Endothelial cell of umbilical vein (primary cell): Measurements from ENCODE around the gene DTX3. TPM values are rescaled to one million over a fixed set of nuclear protein-coding genes. Genes with fewer than 3 reads are reported as not detected.

Source experiments
- BruUV-seq: library from RNA; stranded (reverse); fragments of 400-500 nt; replicated peaks from 2 replicates; lab custom pipeline; 2021; lab: Mats Ljungman, UMichigan
- CTCF ChIA-PET: fragments of 300-600, 350-600 bp; sonication (Branson Sonifier 250); formaldehyde crosslinking; loops from one replicate; lab custom pipeline; 2021; ENCODE audit warnings: antibody characterized with exemption, inconsistent platforms; lab: Charles Lee
- POLR2A ChIA-PET: fragments of 300-600, 350-600 bp; sonication (Branson Sonifier 250); formaldehyde crosslinking; loops from one replicate; lab custom pipeline; 2021; ENCODE audit warnings: antibody characterized with exemption, inconsistent platforms; lab: Charles Lee
- DNase-seq: peaks from one replicate; pipeline ENCODE4 v3.0.0-alpha.2; 2011; ENCODE audit warnings: low read depth, low spot score
- FAIRE-seq: peaks from 2 replicates; lab custom pipeline; 2011; peaks lifted over from hg19 to GRCh38; lab: Jason Lieb, UNC
- H2AFZ ChIP-seq: 2 replicates; pipeline ENCODE4 v1.6.0; 2012; ENCODE audit warnings: low read depth, low read length, control low read depth, inconsistent platforms
- H3K27ac ChIP-seq: 2 replicates; pipeline ENCODE4 v1.5.1; 2011; ENCODE audit warnings: low read depth, mild to moderate bottlenecking, control low read depth, low read length, moderate library complexity; ENCODE audit not compliant: insufficient read depth
- H3K27me3 ChIP-seq, 2 experiments: 2 replicates each; pipeline versions ENCODE4 v1.6.0 to v1.6.1; 2011; ENCODE audit warnings: low read length in 2 of 2, mixed read lengths in 1 of 2; ENCODE audit not compliant: control insufficient read depth in 2 of 2, insufficient read depth in 2 of 2
- H3K36me3 ChIP-seq, 2 experiments: 2 replicates in 1 of 2; 3 replicates in 1 of 2; pipeline ENCODE4 v1.5.1; 2011; ENCODE audit warnings: low read length in 2 of 2, mild to moderate bottlenecking in 1 of 2, moderate library complexity in 1 of 2; ENCODE audit not compliant: control insufficient read depth in 2 of 2, insufficient read depth in 2 of 2; ENCODE audit errors: extremely low read depth in 1 of 2
- H3K4me1 ChIP-seq: 3 replicates; pipeline ENCODE4 v1.5.1; 2011; ENCODE audit warnings: mild to moderate bottlenecking, low read length; ENCODE audit not compliant: control insufficient read depth, insufficient read depth; ENCODE audit errors: extremely low read depth
- H3K4me2 ChIP-seq: 2 replicates; pipeline ENCODE4 v1.6.1; 2011; ENCODE audit warnings: low read length, control low read depth, mixed read lengths; ENCODE audit not compliant: insufficient read depth
- H3K4me3 ChIP-seq, 3 experiments: fragments of 200-600 bp in 1 of 3; sonication (generic), shearing (Covaris generic) in 1 of 3; replicated peaks in 1 of 3; 2 replicates each; pipeline ENCODE4 v1.5.1; 2011 to 2016; ENCODE audit warnings: control low read depth in 3 of 3, low read length in 3 of 3, mild to moderate bottlenecking in 2 of 3, inconsistent platforms in 1 of 3, low read depth in 1 of 3, moderate library complexity in 1 of 3; ENCODE audit not compliant: insufficient read depth in 1 of 3
- H3K79me2 ChIP-seq: 2 replicates; pipeline ENCODE4 v1.6.0; 2012; ENCODE audit warnings: low read length, inconsistent platforms; ENCODE audit not compliant: control insufficient read depth, insufficient read depth
- H3K9ac ChIP-seq: replicated peaks from 2 replicates; pipeline ENCODE3; 2011; ENCODE audit warnings: low read length, control low read depth; ENCODE audit not compliant: insufficient read depth; ENCODE audit errors: extremely low read depth
- H3K9me1 ChIP-seq: replicated peaks from 3 replicates; pipeline ENCODE4 v1.6.0; 2011; ENCODE audit warnings: mild to moderate bottlenecking, low read length; ENCODE audit not compliant: control insufficient read depth, insufficient read depth; ENCODE audit errors: extremely low read depth
- H3K9me3 ChIP-seq: replicated peaks from 2 replicates; pipeline ENCODE4 v1.5.1; 2012; ENCODE audit warnings: low read length, inconsistent platforms; ENCODE audit not compliant: control insufficient read depth, insufficient read depth
- H4K20me1 ChIP-seq: replicated peaks from 2 replicates; pipeline ENCODE3; 2011; ENCODE audit warnings: mild to moderate bottlenecking, low read length; ENCODE audit not compliant: control insufficient read depth, insufficient read depth; ENCODE audit errors: extremely low read depth
- CTCF ChIP-seq, 2 donors: IDR thresholded peaks; 1 replicate in 1 of 2; 2 replicates in 1 of 2; pipeline ENCODE4 v1.5.1; 2011; ENCODE audit warnings: low read length in 2 of 2, mild to moderate bottlenecking in 2 of 2, moderate library complexity in 2 of 2, control low read depth in 1 of 2, inconsistent platforms in 1 of 2, low read depth in 1 of 2; ENCODE audit not compliant: insufficient read depth in 1 of 2; ENCODE audit errors: extremely low read depth in 1 of 2
- EZH2 ChIP-seq: IDR thresholded peaks from 2 replicates; pipeline ENCODE4 v1.6.1; 2012; ENCODE audit warnings: borderline replicate concordance, low read depth, mild to moderate bottlenecking, moderate library complexity, low read length, inconsistent platforms; ENCODE audit not compliant: severe bottlenecking
- FOS ChIP-seq: IDR thresholded peaks from 2 replicates; pipeline ENCODE4 v1.6.1; 2011; ENCODE audit warnings: mild to moderate bottlenecking, low read length, moderate library complexity, borderline replicate concordance; ENCODE audit not compliant: insufficient read depth
- GATA2 ChIP-seq: IDR thresholded peaks from 2 replicates; pipeline ENCODE4 v1.7.0; 2011; ENCODE audit warnings: low read depth, mild to moderate bottlenecking, moderate library complexity, mixed read lengths, low read length; ENCODE audit not compliant: insufficient read length, insufficient read depth
- JUN ChIP-seq: IDR thresholded peaks from 2 replicates; pipeline ENCODE4 v1.6.1; 2011; ENCODE audit warnings: borderline replicate concordance, low read depth; ENCODE audit not compliant: insufficient read length, insufficient read depth
- MAX ChIP-seq: IDR thresholded peaks from 2 replicates; pipeline ENCODE4 v1.6.1; 2011; ENCODE audit not compliant: insufficient read depth, insufficient read length
- MYC ChIP-seq: IDR thresholded peaks from one replicate; pipeline ENCODE4 v1.6.1; 2011; ENCODE audit warnings: mild to moderate bottlenecking, low read depth, low read length
- POLR2A ChIP-seq: IDR thresholded peaks from 2 replicates; pipeline ENCODE4 v1.6.1; 2012; ENCODE audit warnings: low read depth, mild to moderate bottlenecking, control low read depth, low read length
- POLR2AphosphoS5 ChIP-seq: IDR thresholded peaks from 2 replicates; pipeline ENCODE4 v1.6.1; 2012; ENCODE audit warnings: low read depth, mild to moderate bottlenecking, control low read depth, low read length, moderate library complexity; ENCODE audit not compliant: insufficient read depth
- dilution Hi-C: fragments of 300-500 bp; cut with MboI; formaldehyde crosslinking; loops from one replicate; pipeline ENCODE4 v1.15.0; 2019; ENCODE audit warnings: low sequenced_read_pairs; ENCODE audit not compliant: extremely low pct_ligation_motif_present
- intact Hi-C: fragments of 100-400 bp; cut with micrococcal nuclease; formaldehyde crosslinking; loops from one replicate; pipeline ENCODE4 v1.10.0; 2022
- polyA plus RNA-seq, 4 experiments: library from polyadenylated mRNA; depleted of rRNA in 3 of 4; stranded (reverse) in 3 of 4; unstranded in 1 of 4; fragments of >200 nt; gene quantifications; 2 replicates each; pipeline versions ENCODE4 v1.2.1 to v1.2.3, GENCODE V29; 2011 to 2012; ENCODE audit warnings: missing spikeins in 1 of 4
- total RNA-seq: library from RNA; stranded (reverse); gene quantifications from 2 replicates; pipeline ENCODE4 v1.2.3, GENCODE V29; 2021

The DTX3 gene
- total and polyA plus RNA-seq, 2 donors (not counting 3 experiments of a cell fraction or from before 2014, with no cell fraction given) = 34.5 to 51.4 TPM

DNA sequence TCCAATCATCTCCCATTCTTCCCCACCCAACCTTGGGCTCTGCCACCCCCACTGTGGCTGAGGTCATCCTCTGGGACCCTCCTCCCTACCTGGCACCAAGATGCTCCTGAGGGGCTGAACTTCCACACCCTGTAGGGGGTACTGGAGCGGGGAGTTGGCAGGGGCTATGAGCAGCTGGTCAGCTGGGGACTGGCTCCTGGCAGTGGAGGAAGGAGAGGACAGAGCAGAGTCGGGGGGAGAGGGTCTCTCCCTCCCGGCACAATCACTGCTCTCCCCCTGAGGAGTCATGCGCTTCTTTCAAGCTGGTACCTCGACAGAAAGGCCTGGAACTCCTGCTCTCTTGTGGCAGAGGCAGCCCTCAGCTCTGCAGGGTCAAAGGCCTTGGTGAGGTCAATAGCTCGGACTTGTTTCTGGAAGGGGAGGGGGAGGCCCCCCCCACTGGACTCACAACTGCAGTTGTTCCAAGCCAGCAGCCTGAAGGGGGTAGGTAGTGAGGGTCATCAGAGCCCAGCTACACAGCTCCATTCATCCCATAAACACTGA lies 26.3 kb downstream of the DTX3 start:
- BruUV-seq = no TSS peak
- H3K9me1 ChIP-seq = no peaks in the 10 kb centered on the region
- TF ChIP-seq FOS (no peak), EZH2 (no peak), GATA2 (no peak), CTCF (IDR thresholded peaks at IDR 0.05; ENCODE audit: extremely low read depth in 1 of 2, insufficient read depth in 1 of 2, low read depth in 1 of 2, low read length in 2 of 2) (no peak), JUN (no peak), MAX (no peak), POLR2AphosphoS5 (no peak), MYC (no peak), POLR2A (no peak)
- no peaks in the 10 kb centered on the region for H3K9me3 ChIP-seq
- no peaks in the 10 kb centered on the region for H3K36me3 ChIP-seq
- DNase-seq (no peak), FAIRE-seq (no peak)
- no peaks in the 10 kb centered on the region for H3K4me1 ChIP-seq
- intact Hi-C loops = no loop called here
- peaks cover 41 to 58% of the 10 kb centered on the region in 2 experiments for H3K27me3 ChIP-seq
- no peak overlapping the region for H2AFZ ChIP-seq
- dilution Hi-C loops = no loop called here
- H3K79me2 ChIP-seq = no peaks in the 10 kb centered on the region
- H3K4me2 ChIP-seq = no peak overlapping the region
- H3K9ac ChIP-seq = no peak overlapping the region
- H3K27ac ChIP-seq = no peak overlapping the region
- CTCF ChIA-PET = interaction anchor here (1.2 to 6.8 kb wide), 2 partner anchors 17 to 48 kb away, joined by 3 to 126 read pairs; no protein-coding TSS in a partner anchor
- no peak overlapping the region for H3K4me3 ChIP-seq
- no peaks in the 10 kb centered on the region for H4K20me1 ChIP-seq
- POLR2A ChIA-PET = no interaction called here
